T-helper 17 cell (primary cell): Measurements from ENCODE around the gene LRRK2. TPM values are rescaled to one million over a fixed set of nuclear protein-coding genes. Genes with fewer than 3 reads are reported as not detected.
A peak's percentile ranks its signal among the peaks of the same experiment; 100 is the strongest.
"Not testable (repeated sequence)": the region's sequence is repeated elsewhere in the genome, so short reads cannot be mapped to it uniquely, and the experiment has no call there.

Experiments
- ATAC-seq: fragments of 150-1000 bp; cut with Tn5 transposase; 2 replicates; pipeline ENCODE4 v1.10.0; 2021; ENCODE audit warnings: mild to moderate bottlenecking, moderate library complexity
- DNase-seq, 3 donors: peaks; one replicate each; pipeline versions ENCODE4 v3.0.0 to v3.0.0-alpha.2; 2020 to 2021
- H3K9me3 ChIP-seq: one replicate; pipeline ENCODE4 v1.7.0; 2013; ENCODE audit warnings: low read length, mild to moderate bottlenecking; ENCODE audit not compliant: control insufficient read depth, poor library complexity, severe bottlenecking
- H3K27ac Mint-ChIP-seq: one replicate; pipeline ENCODE4 v1.8.0; 2022; ENCODE audit warnings: mild to moderate bottlenecking, moderate library complexity, mixed read lengths
- H3K27me3 Mint-ChIP-seq: one replicate; pipeline ENCODE4 v1.8.0; 2022; ENCODE audit warnings: mixed read lengths
- H3K36me3 Mint-ChIP-seq: one replicate; pipeline ENCODE4 v1.8.0; 2022; ENCODE audit warnings: low read depth, mixed read lengths
- H3K4me1 Mint-ChIP-seq: one replicate; pipeline ENCODE4 v1.8.0; 2022; ENCODE audit warnings: mild to moderate bottlenecking, mixed read lengths
- H3K4me3 Mint-ChIP-seq: one replicate; pipeline ENCODE4 v1.8.0; 2022; ENCODE audit warnings: mild to moderate bottlenecking, moderate library complexity, mixed read lengths
- total RNA-seq, 4 donors: library from RNA in 2 of 4; stranded (reverse) in 2 of 4; gene quantifications; one replicate each; pipeline ENCODE4 v1.2.3 and lab custom pipeline; 2022 to 2026

LRRK2 gene
- total RNA-seq, 2 donors from 2014 or later, result 1.1 to 2.5 TPM

- Mint-ChIP-seq H3K27ac (no peak overlapping the region), H3K4me1 (no peaks in the 10 kb centered on the region), H3K4me3 (no peak overlapping the region), H3K36me3 (no peaks in the 10 kb centered on the region), H3K27me3 (peaks cover 4% of the 10 kb centered on the region)
- DNase-seq (no peak), ATAC-seq (no peak)
- H3K9me3 ChIP-seq, result no peaks in the 10 kb centered on the region
These were observed 22.4 kb upstream of the LRRK2 start for GRCh38 chr12:40202095-40203059.

GRCh38 chr12:40203060-40203430 lies 21.8 kb upstream of the LRRK2 start:
- H3K27ac Mint-ChIP-seq, result no peak overlapping the region
- DNase-seq (no peak), ATAC-seq (no peak)
- no peaks in the 10 kb centered on the region for H3K4me1 Mint-ChIP-seq
- H3K4me3 Mint-ChIP-seq, result no peak overlapping the region
- no peaks in the 10 kb centered on the region for H3K36me3 Mint-ChIP-seq
- H3K9me3 ChIP-seq, result no peaks in the 10 kb centered on the region
- H3K27me3 Mint-ChIP-seq, result peaks cover 4% of the 10 kb centered on the region

- no peak overlapping the region for H3K27ac Mint-ChIP-seq
- H3K9me3 ChIP-seq, result no peaks in the 10 kb centered on the region
- no peak for DNase-seq
- no peaks in the 10 kb centered on the region for H3K36me3 Mint-ChIP-seq
- peaks cover 4% of the 10 kb centered on the region for H3K27me3 Mint-ChIP-seq
- ATAC-seq, result no peak
- H3K4me3 Mint-ChIP-seq, result no peak overlapping the region
- H3K4me1 Mint-ChIP-seq, result no peaks in the 10 kb centered on the region
These were observed 20.5 kb upstream of the LRRK2 start for GRCh38 chr12:40204337-40204736.

- H3K36me3 Mint-ChIP-seq, result no peaks in the 10 kb centered on the region
These were observed 17.2 kb upstream of the LRRK2 start for GRCh38 chr12:40207551-40207950.

GRCh38 chr12:40208707-40209446 lies 15.9 kb upstream of the LRRK2 start:
- no peak overlapping the region for H3K27ac Mint-ChIP-seq

More at GRCh38 chr12:40207551-40207950, 17.2 kb upstream of the LRRK2 start:
- H3K4me3 Mint-ChIP-seq, result no peak overlapping the region
- no peak for DNase-seq
- H3K27ac Mint-ChIP-seq, result no peak overlapping the region
- no peaks in the 10 kb centered on the region for H3K9me3 ChIP-seq
- no peak for ATAC-seq
- peaks cover 9% of the 10 kb centered on the region for H3K27me3 Mint-ChIP-seq
- no peaks in the 10 kb centered on the region for H3K4me1 Mint-ChIP-seq

GRCh38 chr12:40209886-40210285 lies 14.9 kb upstream of the LRRK2 start:
- peaks cover 9% of the 10 kb centered on the region for H3K27me3 Mint-ChIP-seq
- H3K27ac Mint-ChIP-seq, result no peak overlapping the region
- H3K36me3 Mint-ChIP-seq, result no peaks in the 10 kb centered on the region
- ATAC-seq (no peak), DNase-seq (no peak)
- H3K4me1 Mint-ChIP-seq, result no peaks in the 10 kb centered on the region
- no peak overlapping the region for H3K4me3 Mint-ChIP-seq
- H3K9me3 ChIP-seq, result no peaks in the 10 kb centered on the region

More at GRCh38 chr12:40208707-40209446, 15.9 kb upstream of the LRRK2 start:
- Mint-ChIP-seq H3K36me3 (no peaks in the 10 kb centered on the region), H3K4me3 (no peak overlapping the region), H3K4me1 (no peaks in the 10 kb centered on the region), H3K27me3 (peaks cover 9% of the 10 kb centered on the region)
- DNase-seq (no peak), ATAC-seq (peak; percentile 36)
- H3K9me3 ChIP-seq, result no peaks in the 10 kb centered on the region

GRCh38 chr12:40211186-40211585 lies 13.6 kb upstream of the LRRK2 start:
- not testable (repeated sequence) for H3K27ac Mint-ChIP-seq

GRCh38 chr12:40212566-40212965 lies 12.2 kb upstream of the LRRK2 start:
- ATAC-seq (no peak), DNase-seq (no peak)
- H3K36me3 Mint-ChIP-seq, result no peaks in the 10 kb centered on the region
- no peak overlapping the region for H3K4me3 Mint-ChIP-seq
- H3K27me3 Mint-ChIP-seq, result peaks cover 5% of the 10 kb centered on the region
- no peak overlapping the region for H3K27ac Mint-ChIP-seq
- no peaks in the 10 kb centered on the region for H3K9me3 ChIP-seq
- H3K4me1 Mint-ChIP-seq, result no peaks in the 10 kb centered on the region

More at GRCh38 chr12:40211186-40211585, 13.6 kb upstream of the LRRK2 start:
- H3K9me3 ChIP-seq, DNase-seq, H3K36me3 Mint-ChIP-seq, H3K4me1 Mint-ChIP-seq, ATAC-seq, H3K27me3 Mint-ChIP-seq, H3K4me3 Mint-ChIP-seq: not testable (repeated sequence)

- no peaks in the 10 kb centered on the region for H3K9me3 ChIP-seq
- DNase-seq (no peak), ATAC-seq (no peak)
- H3K36me3 Mint-ChIP-seq, result no peaks in the 10 kb centered on the region
- H3K4me3 Mint-ChIP-seq, result no peak overlapping the region
- no peaks in the 10 kb centered on the region for H3K27me3 Mint-ChIP-seq
- no peaks in the 10 kb centered on the region for H3K4me1 Mint-ChIP-seq
- no peak overlapping the region for H3K27ac Mint-ChIP-seq
These were observed 8.8 kb upstream of the LRRK2 start for GRCh38 chr12:40215982-40216381.

GRCh38 chr12:40216516-40217288 lies 8.1 kb upstream of the LRRK2 start:
- H3K4me3 Mint-ChIP-seq, result peak overlapping the region; percentile 1

GRCh38 chr12:40219760-40220159 lies 5.0 kb upstream of the LRRK2 start:
- Mint-ChIP-seq H3K27ac (no peak overlapping the region), H3K36me3 (no peaks in the 10 kb centered on the region), H3K4me1 (no peaks in the 10 kb centered on the region), H3K27me3 (no peaks in the 10 kb centered on the region), H3K4me3 (no peak overlapping the region)
- DNase-seq (no peak), ATAC-seq (no peak)
- no peaks in the 10 kb centered on the region for H3K9me3 ChIP-seq

More at GRCh38 chr12:40216516-40217288, 8.1 kb upstream of the LRRK2 start:
- Mint-ChIP-seq H3K4me1 (no peaks in the 10 kb centered on the region), H3K27me3 (no peaks in the 10 kb centered on the region), H3K27ac (no peak overlapping the region), H3K36me3 (no peaks in the 10 kb centered on the region)
- no peak for ATAC-seq
- no peak for DNase-seq
- no peaks in the 10 kb centered on the region for H3K9me3 ChIP-seq

GRCh38 chr12:40222247-40222646 lies 2.5 kb upstream of the LRRK2 start:
- Mint-ChIP-seq H3K27ac (no peak overlapping the region), H3K4me3 (no peak overlapping the region), H3K27me3 (no peaks in the 10 kb centered on the region), H3K4me1 (peaks cover 4% of the 10 kb centered on the region), H3K36me3 (no peaks in the 10 kb centered on the region)
- DNase-seq (no peak), ATAC-seq (no peak)
- H3K9me3 ChIP-seq, result no peaks in the 10 kb centered on the region

- no peaks in the 10 kb centered on the region for H3K9me3 ChIP-seq
- DNase-seq (no peak), ATAC-seq (no peak)
- peaks cover 6% of the 10 kb centered on the region for H3K36me3 Mint-ChIP-seq
- H3K27ac Mint-ChIP-seq, result no peak overlapping the region
- peaks cover 4% of the 10 kb centered on the region for H3K4me1 Mint-ChIP-seq
- peak overlapping the region; percentile 84 for H3K4me3 Mint-ChIP-seq
- no peaks in the 10 kb centered on the region for H3K27me3 Mint-ChIP-seq
These were observed 1.2 kb upstream of the LRRK2 start for GRCh38 chr12:40223646-40224045.
